Mesenchymal stem cell (in vitro differentiated cells and primary cell): ENCODE measurements around the gene THBS1.

ENCODE experiments used
- DNase-seq: peaks from one replicate; pipeline ENCODE4 v3.0.0-alpha.2; 2013
- H2AFZ ChIP-seq: one replicate; pipeline ENCODE4 v1.6.1; 2013; ENCODE audit warnings: low read depth, mild to moderate bottlenecking, control low read depth, inconsistent platforms, low read length, moderate library complexity
- H2AK5ac ChIP-seq: 2 replicates; pipeline ENCODE4 v1.6.1; 2013; ENCODE audit warnings: low read length, moderate library complexity, mild to moderate bottlenecking, inconsistent platforms; ENCODE audit not compliant: severe bottlenecking
- H2BK120ac ChIP-seq: one replicate; pipeline ENCODE4 v1.6.1; 2013; ENCODE audit warnings: low read depth, mild to moderate bottlenecking, inconsistent platforms, low read length, moderate library complexity
- H2BK12ac ChIP-seq, 2 experiments: one replicate each; pipeline ENCODE4 v1.6.1; 2013; ENCODE audit warnings: inconsistent platforms in 2 of 2, low read length in 2 of 2, mild to moderate bottlenecking in 2 of 2, moderate library complexity in 2 of 2, control low read depth in 1 of 2
- H2BK15ac ChIP-seq: one replicate; pipeline ENCODE4 v1.6.1; 2013; ENCODE audit warnings: mild to moderate bottlenecking, low read depth, inconsistent platforms; ENCODE audit not compliant: poor library complexity, severe bottlenecking
- H2BK5ac ChIP-seq: 2 replicates; pipeline ENCODE4 v1.6.1; 2013; ENCODE audit warnings: low read depth, mild to moderate bottlenecking, low read length, control low read depth, inconsistent platforms; ENCODE audit not compliant: poor library complexity, severe bottlenecking
- H3K14ac ChIP-seq, 2 experiments: one replicate each; pipeline ENCODE4 v1.6.1; 2013; ENCODE audit warnings: inconsistent platforms in 2 of 2, low read length in 2 of 2, control low read depth in 1 of 2, mild to moderate bottlenecking in 1 of 2, moderate library complexity in 1 of 2
- H3K18ac ChIP-seq, 2 experiments: one replicate each; pipeline ENCODE4 v1.6.1; 2013; ENCODE audit warnings: inconsistent platforms in 2 of 2, low read length in 2 of 2, control low read depth in 1 of 2, low read depth in 1 of 2, mild to moderate bottlenecking in 1 of 2
- H3K23ac ChIP-seq, 2 experiments: one replicate each; pipeline ENCODE4 v1.6.1; 2013; ENCODE audit warnings: inconsistent platforms in 2 of 2, low read length in 2 of 2, mild to moderate bottlenecking in 2 of 2, moderate library complexity in 2 of 2, control low read depth in 1 of 2
- H3K27ac ChIP-seq: 2 replicates; pipeline ENCODE4 v1.5.1; 2013; ENCODE audit warnings: mild to moderate bottlenecking, moderate library complexity, low read length, control low read depth, inconsistent platforms; ENCODE audit not compliant: poor library complexity, severe bottlenecking
- H3K27me3 ChIP-seq, 2 experiments: 2 replicates each; pipeline versions ENCODE4 v1.6.1 to v1.7.0; 2013; ENCODE audit warnings: low read length in 2 of 2, mild to moderate bottlenecking in 2 of 2, moderate library complexity in 2 of 2, control low read depth in 1 of 2, inconsistent platforms in 1 of 2; ENCODE audit not compliant: control insufficient read depth in 1 of 2, insufficient read depth in 1 of 2
- H3K36me3 ChIP-seq, 2 experiments: 2 replicates each; pipeline versions ENCODE4 v1.6.1 to v1.7.0; 2013; ENCODE audit warnings: low read length in 2 of 2, control low read depth in 1 of 2, inconsistent platforms in 1 of 2, low read depth in 1 of 2, mild to moderate bottlenecking in 1 of 2; ENCODE audit not compliant: insufficient read depth in 2 of 2, control insufficient read depth in 1 of 2
- H3K4ac ChIP-seq, 2 experiments: one replicate each; pipeline ENCODE4 v1.6.1; 2013; ENCODE audit warnings: inconsistent platforms in 2 of 2, low read length in 2 of 2, mild to moderate bottlenecking in 2 of 2, moderate library complexity in 2 of 2, control low read depth in 1 of 2, low read depth in 1 of 2
- H3K4me1 ChIP-seq: 2 replicates; pipeline ENCODE4 v1.6.1; 2013; ENCODE audit warnings: low read depth, low read length, control low read depth; ENCODE audit not compliant: control insufficient read depth, insufficient read depth
- H3K4me2 ChIP-seq: 2 replicates; pipeline ENCODE4 v1.6.1; 2013; ENCODE audit warnings: low read length, mild to moderate bottlenecking, inconsistent platforms; ENCODE audit not compliant: poor library complexity, severe bottlenecking
- H3K4me3 ChIP-seq, 2 experiments: 2 replicates each; pipeline versions ENCODE4 v1.5.1 to v1.7.0; 2013; ENCODE audit warnings: low read length in 2 of 2, mild to moderate bottlenecking in 2 of 2, control low read depth in 1 of 2, low read depth in 1 of 2; ENCODE audit not compliant: insufficient read depth in 1 of 2
- H3K79me1 ChIP-seq: replicated peaks from 2 replicates; pipeline ENCODE4 v1.6.1; 2013; ENCODE audit warnings: mild to moderate bottlenecking, control low read depth, low read length, inconsistent platforms; ENCODE audit not compliant: poor library complexity, severe bottlenecking
- H3K9ac ChIP-seq: 2 replicates; pipeline ENCODE4 v1.7.0; 2013; ENCODE audit warnings: mild to moderate bottlenecking, low read length, moderate library complexity
- H3K9me3 ChIP-seq: 2 replicates; pipeline ENCODE4 v1.7.0; 2013; ENCODE audit warnings: mild to moderate bottlenecking, low read length; ENCODE audit not compliant: control insufficient read depth
- H4K8ac ChIP-seq: one replicate; pipeline ENCODE4 v1.6.1; 2013; ENCODE audit warnings: inconsistent platforms, mild to moderate bottlenecking, low read length, moderate library complexity
- H4K91ac ChIP-seq: one replicate; pipeline ENCODE4 v1.6.1; 2013; ENCODE audit warnings: mild to moderate bottlenecking, low read length, inconsistent platforms
- WGBS: methylation state at CpG from one replicate; pipeline ENCODE4 v1.1.7; 2013; ENCODE audit warnings: mixed read lengths; 5-methylcytosine and 5-hydroxymethylcytosine counted together

The THBS1 gene

GRCh38 chr15:39546842-39547241 lies 34.0 kb upstream of the THBS1 start:
- Histone ChIP-seq H2BK120ac (no peak overlapping the region), H3K27me3 (peaks cover 0 to 2% of the 10 kb centered on the region in 2 experiments), H3K4me1 (no peaks in the 10 kb centered on the region), H3K4ac (no peak overlapping the region), H3K14ac (no peak overlapping the region), H2BK12ac (no peak overlapping the region), H3K9ac (no peak overlapping the region), H3K18ac (no peak overlapping the region), H2BK5ac (no peak overlapping the region), H3K79me1 (no peaks in the 10 kb centered on the region), H2BK15ac (no peak overlapping the region), H3K4me3 (no peak overlapping the region), H4K8ac (no peak overlapping the region), H3K27ac (no peak overlapping the region), H3K9me3 (peaks cover 18% of the 10 kb centered on the region), H2AK5ac (no peak overlapping the region), H3K4me2 (no peak overlapping the region), H3K36me3 (no peaks in the 10 kb centered on the region), H2AFZ (no peak overlapping the region), H4K91ac (no peak overlapping the region), H3K23ac (no peak overlapping the region)
- no peak for DNase-seq
- WGBS, result 100% methylated on average over 1 of the region's 1 CpG

DNA sequence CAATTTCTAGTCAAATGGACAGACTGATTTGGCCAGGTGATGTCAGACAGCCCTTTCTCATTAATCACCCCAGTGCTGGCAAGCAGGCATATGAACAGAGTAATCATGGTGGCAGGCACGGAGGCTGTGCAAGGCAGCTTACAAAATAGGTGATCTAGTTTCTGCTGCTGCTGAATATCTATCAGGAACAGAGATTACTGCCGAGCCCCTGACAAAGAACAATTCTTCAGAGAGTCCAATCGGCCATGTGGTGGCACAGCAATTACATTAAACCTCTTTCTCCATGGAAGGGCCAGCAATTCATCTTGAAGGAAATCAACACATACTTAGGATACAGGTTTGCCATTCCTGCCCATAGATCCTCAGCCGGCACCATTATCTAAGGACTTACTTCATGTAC lies 32.3 kb upstream of the THBS1 start:
- no peak overlapping the region for H4K8ac ChIP-seq
- no peak overlapping the region for H3K4me2 ChIP-seq
- no peak overlapping the region for H3K4me3 ChIP-seq
- H3K14ac ChIP-seq, result no peak overlapping the region
- no peak overlapping the region for H2AFZ ChIP-seq
- no peaks in the 10 kb centered on the region for H3K36me3 ChIP-seq
- H3K9me3 ChIP-seq, result peaks cover 18% of the 10 kb centered on the region
- no peak overlapping the region for H3K23ac ChIP-seq
- no peaks in the 10 kb centered on the region for H3K79me1 ChIP-seq
- no peak overlapping the region for H2BK12ac ChIP-seq
- H3K27me3 ChIP-seq, result peaks cover 0 to 2% of the 10 kb centered on the region in 2 experiments
- H2BK15ac ChIP-seq, result peak overlapping the region; percentile 16
- H3K18ac ChIP-seq, result no peak overlapping the region
- 88% methylated on average over 4 of the region's 4 CpGs for WGBS
- DNase-seq, result no peak
- no peaks in the 10 kb centered on the region for H3K4me1 ChIP-seq
- no peak overlapping the region for H2BK5ac ChIP-seq
- H2AK5ac ChIP-seq, result no peak overlapping the region
- no peak overlapping the region for H2BK120ac ChIP-seq
- H3K9ac ChIP-seq, result no peak overlapping the region
- no peak overlapping the region for H3K4ac ChIP-seq
- H4K91ac ChIP-seq, result no peak overlapping the region
- H3K27ac ChIP-seq, result no peak overlapping the region

GRCh38 chr15:39549912-39550311 lies 31.0 kb upstream of the THBS1 start:
- Histone ChIP-seq H3K4me3 (no peak overlapping the region), H3K79me1 (no peaks in the 10 kb centered on the region), H2BK5ac (no peak overlapping the region), H4K8ac (no peak overlapping the region), H3K9ac (no peak overlapping the region), H3K14ac (no peak overlapping the region), H3K4ac (no peak overlapping the region), H3K23ac (no peak overlapping the region), H4K91ac (no peak overlapping the region), H3K27ac (no peak overlapping the region), H3K4me1 (no peaks in the 10 kb centered on the region), H2AK5ac (no peak overlapping the region), H3K27me3 (peaks cover 0 to 2% of the 10 kb centered on the region in 2 experiments), H2BK12ac (no peak overlapping the region), H3K9me3 (peaks cover 10% of the 10 kb centered on the region), H2AFZ (no peak overlapping the region), H2BK120ac (no peak overlapping the region), H2BK15ac (no peak overlapping the region), H3K4me2 (no peak overlapping the region), H3K36me3 (no peaks in the 10 kb centered on the region), H3K18ac (no peak overlapping the region)
- no peak for DNase-seq
- WGBS, result 78% methylated on average over 4 of the region's 4 CpGs

DNA sequence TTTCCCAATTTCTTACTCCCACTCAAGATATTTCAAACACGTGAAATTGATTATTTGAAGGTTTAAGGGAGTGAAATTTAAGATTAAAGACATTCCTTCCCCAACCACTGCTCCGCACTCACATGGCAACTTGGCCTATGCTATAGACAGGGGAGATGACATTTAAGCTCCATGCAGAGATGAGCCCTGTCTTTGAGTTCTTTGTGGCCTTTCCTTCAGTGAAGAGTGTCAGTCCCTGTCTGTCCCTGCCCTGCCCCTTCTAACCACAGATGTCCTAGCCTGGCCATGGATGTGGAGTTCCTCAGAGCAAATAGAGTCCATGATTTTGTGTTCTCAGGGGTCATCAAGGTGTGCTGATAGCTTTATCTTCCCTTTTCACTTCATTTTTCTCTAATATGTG lies 29.4 kb upstream of the THBS1 start:
- no peak overlapping the region for H2BK12ac ChIP-seq
- H3K4me1 ChIP-seq, result no peaks in the 10 kb centered on the region
- no peak overlapping the region for H3K4ac ChIP-seq
- H2BK5ac ChIP-seq, result no peak overlapping the region
- H3K14ac ChIP-seq, result no peak overlapping the region
- H3K4me3 ChIP-seq, result no peak overlapping the region
- H3K18ac ChIP-seq, result no peak overlapping the region
- H2BK120ac ChIP-seq, result no peak overlapping the region
- H3K36me3 ChIP-seq, result no peaks in the 10 kb centered on the region
- H2AFZ ChIP-seq, result no peak overlapping the region
- no peak overlapping the region for H2AK5ac ChIP-seq
- H4K91ac ChIP-seq, result no peak overlapping the region
- H3K79me1 ChIP-seq, result no peaks in the 10 kb centered on the region
- no peak overlapping the region for H3K9ac ChIP-seq
- no peak overlapping the region for H3K4me2 ChIP-seq
- no peaks in the 10 kb centered on the region for H3K9me3 ChIP-seq
- H3K27ac ChIP-seq, result no peak overlapping the region
- no CpG with 5 or more reads among the region's 2 CpGs for WGBS
- DNase-seq, result no peak
- peaks cover 0 to 2% of the 10 kb centered on the region in 2 experiments for H3K27me3 ChIP-seq
- no peak overlapping the region for H3K23ac ChIP-seq
- no peak overlapping the region for H2BK15ac ChIP-seq
- no peak overlapping the region for H4K8ac ChIP-seq
